Ecto neural progenitor cell (in vitro differentiated cells): ENCODE measurements around the gene ZNF555.
A peak's percentile ranks its signal among the peaks of the same experiment; 100 is the strongest.
"Not testable (repeated sequence)": the region's sequence is repeated elsewhere in the genome, so short reads cannot be mapped to it uniquely, and the experiment has no call there.

Source experiments
- DNase-seq: peaks from one replicate; pipeline ENCODE4 v3.0.0-alpha.2; 2018; ENCODE audit warnings: low spot score

ZNF555 gene

GRCh38 chr19:2840794-2841791, at the start of gene ZNF555:
Gene ZNF555, plus strand, starts transcription at chr19:2841475. Its CDS starts 98 bp downstream, at chr19:2841573.
- DNase-seq: peak; percentile 98

- DNase-seq: no peak
Observed at GRCh38 chr19:2791876-2792275, 49.4 kb upstream of the ZNF555 start.

GRCh38 chr19:2792666-2793065, 48.6 kb upstream of the ZNF555 start:
- not testable (repeated sequence) for DNase-seq

- no peak for DNase-seq
Observed at GRCh38 chr19:2793126-2793525, 48.1 kb upstream of the ZNF555 start.

GRCh38 chr19:2793577-2793976, 47.7 kb upstream of the ZNF555 start:
- no peak for DNase-seq

GRCh38 chr19:2795827-2796658, 45.2 kb upstream of the ZNF555 start:
- DNase-seq: no peak

GRCh38 chr19:2796659-2797266, 44.5 kb upstream of the ZNF555 start:
- no peak for DNase-seq

GRCh38 chr19:2797280-2797679, 44.0 kb upstream of the ZNF555 start:
- DNase-seq: no peak

- DNase-seq: no peak
Observed at GRCh38 chr19:2798158-2798685, 43.1 kb upstream of the ZNF555 start.

- no peak for DNase-seq
Observed at GRCh38 chr19:2798733-2799132, 42.5 kb upstream of the ZNF555 start.

GRCh38 chr19:2799273-2800020, 41.8 kb upstream of the ZNF555 start:
- DNase-seq: no peak

- no peak for DNase-seq
Observed at GRCh38 chr19:2800506-2800905, 40.8 kb upstream of the ZNF555 start.

GRCh38 chr19:2802826-2803225, 38.4 kb upstream of the ZNF555 start:
- DNase-seq: no peak

- DNase-seq: no peak
Observed at GRCh38 chr19:2803486-2804155, 37.7 kb upstream of the ZNF555 start.

GRCh38 chr19:2804156-2805004, 36.9 kb upstream of the ZNF555 start:
- no peak for DNase-seq

- no peak for DNase-seq
Observed at GRCh38 chr19:2805261-2805900, 35.9 kb upstream of the ZNF555 start.

GRCh38 chr19:2805991-2806649, 35.2 kb upstream of the ZNF555 start:
- DNase-seq: no peak

GRCh38 chr19:2806736-2807378, 34.4 kb upstream of the ZNF555 start:
- DNase-seq: no peak
